Endothelial cell (in vitro differentiated cells): ENCODE data around the gene NUCKS1. TPM values are rescaled to one million over a fixed set of nuclear protein-coding genes. Genes with fewer than 3 reads are reported as not detected.

Source experiments
- DNase-seq: peaks from one replicate; pipeline ENCODE4 v3.0.0; 2021; ENCODE audit warnings: low spot score
- H3K27ac Mint-ChIP-seq: one replicate; pipeline ENCODE4 v1.8.0; 2021; ENCODE audit warnings: mixed read lengths, inconsistent platforms; ENCODE audit not compliant: unreplicated experiment
- H3K27me3 Mint-ChIP-seq: one replicate; pipeline ENCODE4 v1.8.0; 2021; ENCODE audit warnings: mild to moderate bottlenecking, moderate library complexity, mixed read lengths, inconsistent platforms; ENCODE audit not compliant: unreplicated experiment
- H3K36me3 Mint-ChIP-seq: one replicate; pipeline ENCODE4 v1.8.0; 2021; ENCODE audit warnings: mild to moderate bottlenecking, low read depth, mixed read lengths, inconsistent platforms; ENCODE audit not compliant: unreplicated experiment
- H3K4me1 Mint-ChIP-seq: one replicate; pipeline ENCODE4 v1.8.0; 2021; ENCODE audit warnings: mild to moderate bottlenecking, mixed read lengths, inconsistent platforms; ENCODE audit not compliant: unreplicated experiment
- H3K4me3 Mint-ChIP-seq: one replicate; pipeline ENCODE4 v1.8.0; 2021; ENCODE audit warnings: mild to moderate bottlenecking, mixed read lengths, inconsistent platforms; ENCODE audit not compliant: unreplicated experiment
- H3K9me3 Mint-ChIP-seq: one replicate; pipeline ENCODE4 v1.8.0; 2021; ENCODE audit warnings: mixed read lengths, inconsistent platforms; ENCODE audit not compliant: unreplicated experiment
- CTCF ChIP-seq: fragments of 200-600 bp; sonication (generic); IDR thresholded peaks from one replicate; pipeline ENCODE4 v1.5.0; 2021; ENCODE audit warnings: antibody characterized with exemption; ENCODE audit not compliant: unreplicated experiment
- total RNA-seq: library from RNA; stranded (reverse); fragmentation: NEBNext Ultra II Directional; extraction: Animal tissue kit (Norgen Biotek cat#: 25700); gene quantifications from one replicate; pipeline ENCODE4 v1.2.1, GENCODE V29; 2021; ENCODE audit not compliant: unreplicated experiment

NUCKS1 gene
- total RNA-seq, 1 donor from 2014 or later = 170 TPM

DNA sequence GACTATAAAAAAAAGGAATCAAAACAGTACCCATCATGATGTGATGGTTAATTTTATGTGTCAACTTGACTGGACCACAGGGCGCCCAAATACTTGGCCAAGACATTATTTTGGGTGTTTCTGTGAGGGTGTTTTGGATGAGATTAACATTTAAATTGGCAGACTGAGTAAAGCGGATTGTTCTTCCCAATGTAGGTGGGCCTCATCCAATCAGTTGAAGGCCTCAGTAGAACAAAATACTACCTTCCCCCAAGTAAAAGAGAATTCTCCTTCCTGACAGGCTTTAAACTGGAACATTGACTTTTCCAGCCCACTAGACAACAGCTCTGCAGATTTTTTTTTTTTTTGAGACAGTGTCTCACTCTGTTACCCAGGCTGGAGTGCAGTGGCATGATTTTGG, 14.6 kb upstream of the NUCKS1 start:
- no peaks in the 10 kb centered on the region for H3K36me3 Mint-ChIP-seq
- H3K4me3 Mint-ChIP-seq = no peak overlapping the region
- H3K27me3 Mint-ChIP-seq = peaks cover 2% of the 10 kb centered on the region
- no peaks in the 10 kb centered on the region for H3K4me1 Mint-ChIP-seq
- no peak overlapping the region for H3K27ac Mint-ChIP-seq
- TF ChIP-seq CTCF = no peak
- H3K9me3 Mint-ChIP-seq = no peaks in the 10 kb centered on the region
- no peak for DNase-seq

DNA sequence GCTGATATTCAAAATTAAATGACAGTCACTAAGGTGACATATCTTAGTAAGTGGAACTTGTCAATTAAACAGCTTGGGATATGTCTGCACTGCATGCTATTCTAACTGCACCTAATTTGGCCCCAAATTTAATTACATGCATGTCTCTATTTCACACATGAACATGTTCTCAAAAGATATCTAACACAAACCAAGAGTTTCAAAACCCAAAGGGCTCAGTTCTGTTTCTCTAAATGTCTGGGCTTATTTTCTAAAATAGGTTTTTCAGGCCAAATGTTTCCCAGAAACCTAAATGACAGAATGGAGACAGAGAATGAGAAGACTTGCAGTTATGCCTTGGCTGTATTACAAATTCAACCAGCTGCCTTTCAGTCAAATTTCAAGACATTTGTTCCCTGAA, 14.0 kb upstream of the NUCKS1 start:
- DNase-seq = no peak
- Mint-ChIP-seq H3K4me3 (no peak overlapping the region), H3K36me3 (no peaks in the 10 kb centered on the region), H3K27ac (no peak overlapping the region), H3K27me3 (peaks cover under 1% of the 10 kb centered on the region), H3K4me1 (no peaks in the 10 kb centered on the region), H3K9me3 (no peaks in the 10 kb centered on the region)
- TF ChIP-seq CTCF = no peak

DNA sequence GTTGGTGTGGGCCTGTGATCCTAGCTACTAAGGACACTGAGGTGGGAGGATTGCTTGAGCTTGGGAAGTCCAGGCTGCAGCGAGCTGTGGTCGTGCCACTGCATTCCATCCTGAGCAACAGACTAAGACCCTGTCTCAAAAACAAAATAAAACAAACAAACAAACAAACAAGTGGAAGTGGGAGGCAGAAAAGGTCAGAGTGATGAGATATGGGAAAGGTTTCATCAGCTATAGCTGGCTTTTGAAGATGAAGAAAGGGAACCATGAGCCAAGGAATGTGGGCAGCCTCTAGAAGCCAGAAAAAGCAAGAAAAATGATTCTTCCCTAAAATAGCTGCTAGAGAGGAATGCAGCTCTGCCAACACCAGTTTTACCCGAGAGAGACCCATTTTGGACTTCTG, 10.6 kb upstream of the NUCKS1 start:
- Mint-ChIP-seq H3K4me1 (no peaks in the 10 kb centered on the region), H3K4me3 (no peak overlapping the region), H3K36me3 (no peaks in the 10 kb centered on the region), H3K9me3 (no peaks in the 10 kb centered on the region), H3K27ac (no peak overlapping the region), H3K27me3 (no peaks in the 10 kb centered on the region)
- TF ChIP-seq CTCF = no peak
- no peak for DNase-seq

GRCh38 chr1:205756552-205756951, 6.6 kb upstream of the NUCKS1 start:
- DNase-seq = no peak
- H3K36me3 Mint-ChIP-seq = no peaks in the 10 kb centered on the region

GRCh38 chr1:205754857-205755256, 4.9 kb upstream of the NUCKS1 start:
- H3K4me1 Mint-ChIP-seq = peaks cover 8% of the 10 kb centered on the region
- peaks cover 8% of the 10 kb centered on the region for H3K36me3 Mint-ChIP-seq
- DNase-seq = no peak
- H3K27ac Mint-ChIP-seq = no peak overlapping the region
- H3K4me3 Mint-ChIP-seq = no peak overlapping the region
- no peaks in the 10 kb centered on the region for H3K9me3 Mint-ChIP-seq
- no peak for TF ChIP-seq CTCF
- peaks cover 4% of the 10 kb centered on the region for H3K27me3 Mint-ChIP-seq

More at GRCh38 chr1:205756552-205756951, 6.6 kb upstream of the NUCKS1 start:
- Mint-ChIP-seq H3K27me3 (no peaks in the 10 kb centered on the region), H3K4me1 (no peaks in the 10 kb centered on the region), H3K4me3 (no peak overlapping the region), H3K9me3 (no peaks in the 10 kb centered on the region), H3K27ac (no peak overlapping the region)
- TF ChIP-seq CTCF = no peak
